GM18526 (cell line): ENCODE results near the gene MYH8.

ENCODE experiments used
- POLR2A ChIP-seq: IDR thresholded peaks from 3 replicates; pipeline ENCODE4 v1.6.1; 2011; ENCODE audit not compliant: insufficient read length; ENCODE audit errors: extremely low read depth

MYH8 gene

DNA sequence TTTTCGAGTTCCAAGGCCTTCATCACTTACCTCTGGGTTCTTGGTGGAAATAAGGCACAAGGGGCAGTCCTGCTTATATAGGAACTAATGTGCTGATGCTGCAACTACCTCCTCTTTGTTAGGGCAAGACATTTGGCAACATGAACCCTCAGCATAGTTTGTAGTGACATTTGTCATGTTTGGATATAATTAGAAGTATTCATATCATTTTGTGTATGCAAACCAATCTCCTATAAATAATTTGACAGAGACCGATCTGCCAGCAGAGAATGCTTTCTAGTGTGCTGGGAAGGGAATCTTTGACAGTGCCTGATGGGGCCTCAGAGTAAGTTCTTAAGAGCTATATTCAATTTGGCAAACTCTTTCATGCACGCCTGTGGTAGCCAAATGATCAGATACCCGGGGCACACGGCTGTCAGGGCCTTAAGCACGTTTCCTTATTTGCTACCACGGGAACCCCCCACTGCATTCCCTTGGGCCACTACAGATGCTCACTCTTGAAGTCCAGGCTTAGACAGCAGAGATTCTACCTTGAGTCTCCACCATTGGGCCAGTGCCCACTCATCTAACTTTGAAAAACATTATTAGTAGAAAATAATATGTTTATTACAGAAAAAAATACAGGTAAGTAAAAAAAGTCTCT, at the start of gene MYH8:
Gene MYH8, minus strand, starts transcription at position 51 of the 643 bp plus-strand sequence. CDS start 1,723 bp downstream, outside the sequence.
- TF ChIP-seq POLR2A = no peak

DNA sequence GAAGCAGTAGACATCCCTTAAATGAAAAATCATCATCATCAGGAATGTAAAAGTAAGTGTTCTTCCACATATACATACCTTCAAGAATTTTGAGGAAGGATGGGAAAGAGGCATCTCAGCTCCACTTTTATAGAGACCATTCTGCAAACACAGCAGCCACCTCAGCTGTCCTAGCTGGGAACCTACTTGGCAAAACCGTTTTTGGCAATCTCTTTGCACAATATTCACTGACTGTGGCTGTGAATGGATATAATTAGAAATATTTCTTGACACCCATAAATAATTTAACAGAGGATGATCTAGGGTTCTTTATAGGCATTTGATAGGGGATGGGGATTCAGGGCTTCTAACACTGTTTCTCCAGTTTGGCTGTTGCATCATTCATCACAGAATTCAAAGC, 47.7 kb upstream of the MYH8 start, which contains the start of gene MYH4:
Gene MYH4, minus strand, starts transcription at position 101 of the 400 bp plus-strand sequence. CDS start 2,814 bp downstream, outside the sequence.
- no peak for TF ChIP-seq POLR2A

DNA sequence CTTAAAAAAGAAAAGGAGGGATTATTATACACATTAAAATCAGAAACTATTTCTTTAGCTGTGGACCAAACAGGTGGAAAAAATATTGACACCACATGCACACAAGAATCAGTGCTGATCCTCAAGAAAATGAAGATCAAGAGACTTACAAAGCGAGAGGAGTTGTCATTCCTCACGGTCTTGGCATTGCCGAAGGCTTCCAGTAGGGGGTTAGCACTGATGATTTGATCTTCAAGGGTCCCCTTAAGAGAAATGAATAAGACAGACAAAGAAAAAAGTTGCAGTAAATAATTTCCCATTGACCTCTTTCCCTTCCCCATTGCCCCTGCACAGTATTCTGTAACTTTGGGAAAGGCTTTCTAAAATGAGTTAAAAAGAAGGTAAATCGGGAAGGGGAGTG, 41.7 kb upstream of the MYH8 start:
- TF ChIP-seq POLR2A = no peak

DNA sequence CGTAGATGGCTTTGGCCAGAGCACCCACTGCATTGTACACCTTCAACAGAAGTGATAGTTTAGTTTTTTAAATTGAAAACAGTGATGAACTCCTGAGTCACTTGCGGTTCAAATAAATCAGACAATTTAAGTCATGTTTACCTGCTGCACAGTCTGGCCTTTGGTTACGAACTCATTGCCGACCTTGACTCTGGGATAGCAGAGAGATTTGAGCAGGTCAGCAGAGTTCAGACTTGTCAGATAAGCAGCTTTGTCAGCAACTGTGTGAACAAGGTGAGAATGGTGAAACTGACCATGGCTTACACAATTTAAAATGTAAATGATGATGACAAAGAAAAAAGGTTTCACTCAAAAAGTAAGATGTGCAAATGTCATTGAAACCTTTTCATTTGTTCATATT, 38.3 kb upstream of the MYH8 start:
- no peak for TF ChIP-seq POLR2A

DNA sequence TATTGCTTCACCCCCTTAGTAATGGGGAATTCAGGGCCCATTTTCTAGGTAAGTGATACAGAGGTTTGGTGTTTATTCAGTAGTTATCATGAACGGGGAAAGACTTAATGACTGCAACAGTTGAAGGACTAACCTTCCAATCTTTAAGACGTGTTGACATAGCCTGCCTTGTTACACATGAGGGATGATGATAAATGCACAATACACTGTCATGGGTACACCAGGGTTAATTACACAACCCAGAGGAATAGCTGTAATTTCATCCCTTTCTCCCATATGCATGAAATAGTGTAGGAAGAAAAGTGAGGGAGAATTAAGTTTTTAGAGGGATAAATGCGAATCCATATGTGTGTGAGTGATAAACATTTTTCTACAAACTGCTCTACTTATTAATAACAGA, 37.0 kb upstream of the MYH8 start:
- TF ChIP-seq POLR2A = no peak

DNA sequence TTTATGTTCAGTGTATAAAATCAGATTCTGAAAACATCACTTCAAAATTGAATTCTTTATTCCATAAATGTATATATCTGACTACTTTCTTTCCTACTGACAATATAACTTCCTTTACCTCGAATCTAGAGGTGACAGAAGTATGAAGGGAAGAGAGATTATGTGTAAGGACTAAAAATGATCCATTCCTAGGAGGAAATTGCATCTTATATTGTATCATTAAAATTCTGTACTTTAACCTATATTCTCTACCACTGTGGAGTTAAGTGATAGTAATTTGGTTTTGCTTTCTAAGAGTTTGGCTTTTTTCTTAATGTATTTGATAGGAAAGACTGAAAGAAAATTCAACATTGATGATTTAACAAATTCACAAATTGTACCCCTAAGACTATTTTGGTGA, 36.2 kb upstream of the MYH8 start:
- no peak for TF ChIP-seq POLR2A

DNA sequence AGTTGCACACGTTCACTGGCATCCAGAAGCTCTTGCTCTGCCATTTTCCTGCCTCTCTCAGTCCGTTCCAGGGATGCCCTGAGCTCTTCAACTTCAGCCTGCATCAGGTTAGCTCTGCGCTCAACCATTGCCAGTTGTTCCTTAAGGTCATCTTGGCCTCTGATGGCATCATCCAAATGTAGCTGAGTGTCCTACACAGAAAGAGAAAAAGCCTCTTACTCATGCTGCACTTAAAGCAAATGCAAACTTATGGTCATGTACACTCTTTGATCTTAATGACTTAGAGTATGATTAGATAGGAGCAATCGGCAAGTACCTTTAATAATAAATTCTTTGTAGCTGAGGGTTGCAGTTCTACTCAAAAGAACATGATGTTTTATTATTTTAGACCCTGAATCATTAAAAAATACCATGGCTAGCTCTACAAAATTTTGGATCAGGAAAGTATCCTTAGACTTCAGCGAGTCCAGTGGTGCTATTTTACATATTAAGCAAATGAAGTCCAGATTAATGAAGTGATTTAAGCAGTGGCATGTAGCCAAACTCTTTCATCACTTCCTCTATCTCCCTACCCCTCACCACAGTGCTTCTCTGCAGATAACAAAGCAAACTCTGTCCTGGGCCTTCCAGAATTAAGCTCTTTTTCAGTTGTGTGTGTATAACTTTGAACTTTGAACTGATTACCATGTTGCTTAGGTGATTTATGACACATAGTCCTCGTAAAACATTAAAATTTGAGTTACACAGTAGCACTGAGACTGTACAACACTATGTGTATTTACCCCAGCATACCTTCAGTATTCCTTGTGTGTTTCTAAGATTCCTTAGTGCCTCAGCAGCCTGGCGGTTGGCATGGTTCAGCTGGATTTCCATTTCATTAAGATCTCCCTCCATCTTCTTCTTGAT, 25.5 kb upstream of the MYH8 start:
- no peak for TF ChIP-seq POLR2A

DNA sequence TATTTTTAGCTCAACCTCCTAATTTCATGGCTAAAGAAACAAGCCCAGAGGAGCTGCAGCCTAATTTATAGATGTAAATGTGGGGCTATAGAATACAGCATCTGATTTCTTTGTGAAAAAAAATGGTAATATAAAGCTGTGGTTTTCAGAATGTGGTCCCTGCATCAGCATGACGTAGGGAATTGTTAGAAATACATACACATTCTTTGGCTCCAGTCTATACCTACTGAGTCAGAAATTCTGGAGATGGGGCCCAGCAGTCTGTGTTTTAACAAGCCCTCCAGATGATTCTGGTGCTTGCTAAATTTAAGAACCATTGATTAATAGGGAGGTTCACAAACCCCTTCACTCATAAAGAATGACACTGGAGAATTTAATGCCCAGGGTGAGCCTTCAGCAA, 18.1 kb upstream of the MYH8 start:
- TF ChIP-seq POLR2A = no peak

DNA sequence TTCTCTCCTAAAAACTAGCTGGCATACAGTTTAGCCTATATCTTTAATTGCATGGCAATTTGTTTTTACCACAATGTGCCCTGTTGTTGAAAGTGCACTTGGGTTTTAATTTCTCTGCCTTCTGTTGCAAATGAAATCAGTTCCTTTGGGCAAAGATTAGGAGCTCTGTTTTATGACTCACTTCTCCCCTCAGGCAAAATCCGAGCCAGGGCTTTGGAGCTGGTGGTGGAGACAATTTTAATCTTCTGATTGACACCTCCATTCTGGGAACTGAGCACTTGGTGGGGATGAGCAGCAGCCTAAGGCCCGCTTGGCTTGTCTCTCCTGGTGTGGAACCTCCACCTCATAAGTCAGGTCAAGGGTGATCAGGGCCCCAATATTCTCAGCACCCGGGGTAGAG, 13.3 kb upstream of the MYH8 start:
- no peak for TF ChIP-seq POLR2A

DNA sequence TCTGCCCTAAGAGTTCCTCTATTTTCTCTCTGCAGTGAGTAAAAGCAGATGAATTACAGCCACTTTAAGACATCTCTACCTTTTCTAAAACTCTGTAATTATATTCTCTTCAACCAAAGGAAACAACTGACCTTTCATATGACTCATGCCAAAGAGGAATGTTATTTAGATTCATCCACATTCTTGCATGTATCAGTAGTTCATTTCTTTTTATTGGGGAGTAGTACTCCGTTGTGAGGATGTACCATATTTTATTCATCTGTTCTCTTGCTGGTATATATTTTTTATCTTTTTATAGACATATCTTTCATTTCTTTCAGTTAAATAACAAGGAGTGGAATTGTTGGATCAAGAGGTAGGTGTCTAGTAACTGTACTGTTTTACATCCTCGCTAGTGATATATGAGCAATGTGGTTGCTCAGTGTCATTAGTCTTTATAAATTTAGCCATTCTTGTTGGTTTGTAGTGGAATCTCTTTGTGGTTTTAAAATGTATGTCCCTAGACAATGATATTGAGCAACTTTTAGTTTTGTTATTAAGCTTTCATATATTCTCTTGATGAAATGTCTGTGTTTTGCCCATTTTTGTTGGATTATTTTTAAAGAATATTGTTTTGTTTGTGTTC, 7.8 kb upstream of the MYH8 start:
- no peak for TF ChIP-seq POLR2A

DNA sequence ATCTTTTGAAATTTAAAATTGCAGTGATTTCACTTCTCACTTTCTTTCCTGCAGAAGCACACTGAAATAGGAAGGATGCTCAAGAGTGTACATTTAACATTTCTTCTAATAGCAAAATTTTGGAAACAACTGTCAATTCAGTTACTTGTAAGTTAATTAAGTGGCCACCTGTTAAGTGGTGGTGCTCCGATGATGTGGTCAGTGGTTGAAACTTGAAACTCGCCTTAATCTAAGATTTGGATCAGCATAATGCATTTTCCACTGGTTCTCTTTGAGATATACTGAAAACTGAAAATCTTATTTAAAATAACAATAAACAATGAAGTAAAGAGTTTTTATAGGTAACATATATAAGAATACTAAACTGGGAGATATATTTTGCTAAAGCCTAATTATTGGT, 7.0 kb upstream of the MYH8 start:
- TF ChIP-seq POLR2A = no peak

DNA sequence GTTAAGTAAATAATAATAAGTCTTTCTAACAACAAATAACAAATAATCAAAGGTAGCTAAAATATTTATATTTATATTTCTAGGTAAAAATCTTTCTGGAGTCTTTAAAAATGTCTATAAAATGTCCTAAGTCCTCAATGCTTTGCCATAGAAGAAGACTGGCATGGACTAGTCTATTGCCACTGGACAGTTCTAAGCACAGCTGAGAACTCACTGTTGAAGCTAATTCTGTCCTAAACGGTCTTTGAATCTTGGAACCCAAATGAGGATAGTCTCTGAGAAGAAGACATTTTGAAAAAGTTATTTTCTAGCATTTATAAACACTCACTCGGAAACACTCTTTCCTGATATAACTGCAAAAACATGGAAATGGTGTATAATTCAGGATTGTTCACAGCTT, 539 bp downstream of the MYH8 start:
- TF ChIP-seq POLR2A = no peak

DNA sequence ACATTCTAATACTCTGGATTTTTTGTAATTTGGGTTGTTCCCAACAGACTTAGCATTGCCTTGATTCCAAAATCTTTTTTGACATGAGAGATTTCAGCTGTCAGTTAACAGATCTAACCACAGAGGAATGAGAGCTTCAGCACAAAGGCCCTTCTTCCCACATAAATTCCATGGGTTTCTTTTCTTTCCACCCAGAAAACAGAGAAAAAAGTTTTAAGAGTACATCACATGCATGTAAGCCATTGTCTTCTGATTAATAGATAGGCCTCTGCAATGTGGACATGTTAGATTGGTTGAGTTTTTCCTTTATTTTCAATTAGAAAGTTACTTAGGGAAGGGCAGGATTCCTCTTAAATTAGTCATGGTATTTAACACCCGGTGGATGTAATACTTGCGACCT, 939 bp downstream of the MYH8 start:
- TF ChIP-seq POLR2A = no peak

DNA sequence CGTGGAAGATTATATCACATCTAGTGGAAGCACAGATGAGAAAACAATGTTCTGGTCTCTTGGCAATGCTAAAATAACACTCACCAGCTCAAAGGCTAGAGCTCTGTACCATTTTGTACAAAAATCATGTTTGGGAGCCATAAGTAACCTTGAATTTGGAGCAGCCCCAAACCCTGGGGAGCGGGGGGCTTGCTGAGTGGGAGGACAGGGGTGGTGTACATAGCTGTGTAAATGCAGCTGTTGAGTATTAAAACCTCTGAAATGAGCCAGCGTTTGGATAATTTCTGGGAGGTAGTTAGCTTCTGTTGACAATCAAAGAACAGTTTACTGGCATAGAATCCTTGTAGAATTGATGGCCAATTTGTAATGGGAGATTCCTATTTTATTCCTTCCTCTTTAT, 4.3 kb downstream of the MYH8 start:
- TF ChIP-seq POLR2A = no peak

DNA sequence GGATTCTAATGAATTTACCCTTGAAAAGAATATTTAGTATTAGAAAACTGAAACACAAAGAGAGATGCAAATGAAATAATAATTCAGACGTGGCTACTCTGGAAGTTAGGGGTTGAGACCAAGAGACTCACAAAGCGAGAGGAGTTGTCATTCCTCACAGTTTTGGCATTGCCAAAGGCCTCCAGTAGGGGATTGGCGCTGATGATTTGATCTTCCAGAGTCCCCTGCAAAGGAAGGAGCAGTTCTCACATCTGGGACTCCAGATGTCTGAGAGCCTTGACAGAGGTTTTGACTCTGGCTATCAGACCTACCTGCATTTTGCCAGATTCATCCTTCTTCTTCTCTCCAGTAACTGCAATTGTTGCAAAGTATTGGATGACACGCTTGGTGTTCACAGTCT, 6.6 kb downstream of the MYH8 start:
- no peak for TF ChIP-seq POLR2A

DNA sequence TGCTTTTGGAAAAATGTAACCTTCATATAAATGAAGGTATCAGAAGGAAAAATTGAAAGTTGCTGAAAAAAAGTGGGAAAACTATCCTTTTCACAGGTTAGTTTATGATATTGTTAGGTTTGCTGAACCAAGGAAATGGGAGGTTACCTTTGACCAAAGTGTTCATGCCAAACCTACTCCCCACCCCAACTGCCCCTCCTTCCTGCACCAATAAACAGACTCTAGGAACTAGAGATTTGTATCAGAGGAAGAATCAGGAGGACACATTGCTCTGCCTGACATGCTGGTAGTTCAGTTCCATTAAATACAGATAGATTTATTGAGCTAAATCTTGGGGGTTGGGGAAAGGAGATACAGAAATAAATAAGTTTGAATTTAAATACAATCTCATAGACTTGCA, 18.2 kb downstream of the MYH8 start:
- TF ChIP-seq POLR2A = no peak
